Measurements from ENCODE around the gene WFIKKN2.
"Not testable (repeated sequence)": the region's sequence is repeated elsewhere in the genome, so short reads cannot be mapped to it uniquely, and the experiment has no call there.

WFIKKN2 gene

GRCh38 chr17:50835301-50836234 is at the start of gene WFIKKN2:
Gene WFIKKN2, plus strand, starts transcription at chr17:50835586. Its CDS starts 352 bp downstream, at chr17:50835938.
- DNase-seq = no peak

GRCh38 chr17:50785946-50786570 is 49.3 kb upstream of the WFIKKN2 start:
- no peak for DNase-seq

- DNase-seq = no peak
These were observed 48.3 kb upstream of the WFIKKN2 start for GRCh38 chr17:50787106-50787505.

- no peak for DNase-seq
These were observed 44.8 kb upstream of the WFIKKN2 start for GRCh38 chr17:50790618-50791017.

- DNase-seq = no peak
These were observed 43.3 kb upstream of the WFIKKN2 start for GRCh38 chr17:50792132-50792531.

GRCh38 chr17:50793007-50793406 is 42.4 kb upstream of the WFIKKN2 start:
- no peak for DNase-seq

- DNase-seq = no peak
These were observed 41.0 kb upstream of the WFIKKN2 start for GRCh38 chr17:50794361-50794760.

- DNase-seq = no peak
These were observed 38.1 kb upstream of the WFIKKN2 start for GRCh38 chr17:50797135-50797810.

GRCh38 chr17:50798424-50799288 is 36.7 kb upstream of the WFIKKN2 start:
- DNase-seq = no peak

- no peak for DNase-seq
These were observed 35.8 kb upstream of the WFIKKN2 start for GRCh38 chr17:50799582-50799981.

GRCh38 chr17:50800196-50800700 is 35.1 kb upstream of the WFIKKN2 start:
- no peak for DNase-seq

GRCh38 chr17:50802609-50803571 is 32.5 kb upstream of the WFIKKN2 start:
- no peak for DNase-seq

GRCh38 chr17:50803676-50804075 is 31.7 kb upstream of the WFIKKN2 start:
- DNase-seq = no peak

- not testable (repeated sequence) for DNase-seq
These were observed 30.5 kb upstream of the WFIKKN2 start for GRCh38 chr17:50804749-50805475.

- DNase-seq = no peak
These were observed 29.9 kb upstream of the WFIKKN2 start for GRCh38 chr17:50805486-50805885.

GRCh38 chr17:50806141-50806643 is 29.2 kb upstream of the WFIKKN2 start:
- DNase-seq = no peak

- no peak for DNase-seq
These were observed 28.4 kb upstream of the WFIKKN2 start for GRCh38 chr17:50807009-50807408.

GRCh38 chr17:50807675-50808074 is 27.7 kb upstream of the WFIKKN2 start:
- DNase-seq = no peak

- DNase-seq = no peak
These were observed 27.0 kb upstream of the WFIKKN2 start for GRCh38 chr17:50808413-50808812.

GRCh38 chr17:50808888-50809287 is 26.5 kb upstream of the WFIKKN2 start:
- DNase-seq = no peak
